Esophagus squamous epithelium (tissue), 5 donors: ENCODE measurements around the gene RPL15. TPM values are rescaled to one million over a fixed set of nuclear protein-coding genes. Genes with fewer than 3 reads are reported as not detected.
"Not testable (repeated sequence)": the region's sequence is repeated elsewhere in the genome, so short reads cannot be mapped to it uniquely, and the experiment has no call there.

Source experiments
- DNase-seq: peaks from one replicate; lab custom pipeline; 2025; lab: John Stamatoyannopoulos, UW
- H3K27ac ChIP-seq, 4 donors: fragments of 200-600 bp; sonication (generic); one replicate each; pipeline ENCODE4 v1.5.1; 2016 to 2019; ENCODE audit warnings: mild to moderate bottlenecking in 1 of 4
- H3K27me3 ChIP-seq, 4 donors: fragments of 200-600 bp; sonication (generic); 1 replicate in 3 of 4; 2 replicates in 1 of 4; pipeline versions ENCODE4 v1.5.1 to v1.6.0; 2017 to 2021; ENCODE audit warnings: antibody characterized with exemption in 1 of 4
- H3K36me3 ChIP-seq, 3 donors: fragments of 200-600 bp; sonication (generic); one replicate each; pipeline ENCODE4 v1.5.1; 2016 to 2019
- H3K4me1 ChIP-seq, 3 donors: fragments of 200-600 bp; sonication (generic); one replicate each; pipeline ENCODE4 v1.5.1; 2017 to 2019
- H3K4me3 ChIP-seq, 4 donors: fragments of 200-600 bp; sonication (generic); 1 replicate in 3 of 4; 2 replicates in 1 of 4; pipeline ENCODE4 v1.5.1; 2016 to 2019; ENCODE audit warnings: mild to moderate bottlenecking in 2 of 4, moderate library complexity in 1 of 4
- H3K9me3 ChIP-seq, 3 donors: fragments of 200-600 bp; sonication (generic); one replicate each; pipeline ENCODE4 v1.5.1; 2016 to 2019
- POLR2A ChIP-seq, 4 donors: fragments of 450-650 bp; IDR thresholded peaks; one replicate each; pipeline ENCODE4 v1.6.1; 2017; ENCODE audit warnings: antibody characterized with exemption in 4 of 4, mild to moderate bottlenecking in 4 of 4, moderate library complexity in 3 of 4
- WGBS, 2 donors: methylation state at CpG; one replicate each; pipeline ENCODE4 v1.1.5; 2018; 5-methylcytosine and 5-hydroxymethylcytosine counted together
- intact Hi-C: fragments of 100-400 bp; cut with DNase I; formaldehyde crosslinking; loops from one replicate; pipeline ENCODE4 v1.15.0; 2022
- total RNA-seq, 4 donors: library from RNA; depleted of rRNA; stranded (reverse); fragments of >200 nt; gene quantifications; one replicate each; pipeline ENCODE4 v1.1.0, GENCODE V29; 2016
- TF ChIP-seq, protein P1 (sequence below), 6 experiments: fragments of 450-650 bp in 4 of 6; fragments of 200-600 bp in 2 of 6; sonication (generic) in 2 of 6; IDR thresholded peaks; one replicate each; pipeline ENCODE4 v1.5.1; 2016 to 2019; ENCODE audit warnings: antibody characterized with exemption in 6 of 6, mild to moderate bottlenecking in 4 of 6, moderate library complexity in 4 of 6
- donor health status: DM: yes; HTN: yes; CAD: no.

Gene RPL15
- total RNA-seq, 4 donors from 2014 or later, result 1,560 to 3,130 (median 2,166) TPM

DNA sequence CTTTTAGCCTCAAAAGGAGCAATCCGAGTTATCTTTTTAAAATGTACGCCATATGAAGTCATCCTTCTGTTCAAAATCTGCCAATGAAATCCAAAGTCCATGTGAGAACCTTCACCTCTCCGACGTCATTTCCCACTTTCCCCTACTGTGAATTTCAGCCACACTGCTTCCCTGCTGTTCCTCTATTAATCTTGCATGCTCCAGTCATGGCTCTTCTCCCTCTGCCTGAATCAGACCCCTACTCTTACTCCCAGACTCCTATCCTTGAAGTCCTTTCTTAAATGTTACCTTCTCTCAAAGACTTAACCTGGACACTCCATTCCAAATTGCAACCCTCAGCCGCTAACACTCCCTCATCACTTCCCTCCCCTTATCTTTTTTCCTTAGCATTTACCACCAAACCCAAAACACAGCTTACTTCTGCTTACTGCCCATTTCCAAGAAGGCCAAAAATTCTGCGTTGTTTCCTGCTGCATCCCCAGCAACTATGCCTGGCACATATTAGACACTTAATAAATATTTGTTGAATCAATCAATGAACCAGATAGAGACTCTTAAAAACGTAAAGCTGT, 1.3 kb upstream of the RPL15 start:
- H3K9me3 ChIP-seq, result no peaks in the 10 kb centered on the region
- H3K4me3 ChIP-seq, result peak overlapping the region; percentile 90 to 96 (median 95)
- intact Hi-C loops, result no loop called here
- no peak for TF ChIP-seq POLR2A (IDR thresholded peaks at IDR 0.05)
- TF ChIP-seq, protein P1, sequence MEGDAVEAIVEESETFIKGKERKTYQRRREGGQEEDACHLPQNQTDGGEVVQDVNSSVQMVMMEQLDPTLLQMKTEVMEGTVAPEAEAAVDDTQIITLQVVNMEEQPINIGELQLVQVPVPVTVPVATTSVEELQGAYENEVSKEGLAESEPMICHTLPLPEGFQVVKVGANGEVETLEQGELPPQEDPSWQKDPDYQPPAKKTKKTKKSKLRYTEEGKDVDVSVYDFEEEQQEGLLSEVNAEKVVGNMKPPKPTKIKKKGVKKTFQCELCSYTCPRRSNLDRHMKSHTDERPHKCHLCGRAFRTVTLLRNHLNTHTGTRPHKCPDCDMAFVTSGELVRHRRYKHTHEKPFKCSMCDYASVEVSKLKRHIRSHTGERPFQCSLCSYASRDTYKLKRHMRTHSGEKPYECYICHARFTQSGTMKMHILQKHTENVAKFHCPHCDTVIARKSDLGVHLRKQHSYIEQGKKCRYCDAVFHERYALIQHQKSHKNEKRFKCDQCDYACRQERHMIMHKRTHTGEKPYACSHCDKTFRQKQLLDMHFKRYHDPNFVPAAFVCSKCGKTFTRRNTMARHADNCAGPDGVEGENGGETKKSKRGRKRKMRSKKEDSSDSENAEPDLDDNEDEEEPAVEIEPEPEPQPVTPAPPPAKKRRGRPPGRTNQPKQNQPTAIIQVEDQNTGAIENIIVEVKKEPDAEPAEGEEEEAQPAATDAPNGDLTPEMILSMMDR (IDR thresholded peaks at IDR 0.05), result no peak
- no peak for DNase-seq
- H3K27ac ChIP-seq, result peak overlapping the region in 1 of 4 donors; percentile 99
- peaks cover 0 to 34% (median 0%) of the 10 kb centered on the region in 3 donors for H3K36me3 ChIP-seq
- peaks cover 15 to 53% (median 19%) of the 10 kb centered on the region in 3 donors for H3K4me1 ChIP-seq
- H3K27me3 ChIP-seq, result no peaks in the 10 kb centered on the region
- WGBS, 2 donors, result 61 to 63% methylated on average over 7 of the region's 7 CpGs

DNA sequence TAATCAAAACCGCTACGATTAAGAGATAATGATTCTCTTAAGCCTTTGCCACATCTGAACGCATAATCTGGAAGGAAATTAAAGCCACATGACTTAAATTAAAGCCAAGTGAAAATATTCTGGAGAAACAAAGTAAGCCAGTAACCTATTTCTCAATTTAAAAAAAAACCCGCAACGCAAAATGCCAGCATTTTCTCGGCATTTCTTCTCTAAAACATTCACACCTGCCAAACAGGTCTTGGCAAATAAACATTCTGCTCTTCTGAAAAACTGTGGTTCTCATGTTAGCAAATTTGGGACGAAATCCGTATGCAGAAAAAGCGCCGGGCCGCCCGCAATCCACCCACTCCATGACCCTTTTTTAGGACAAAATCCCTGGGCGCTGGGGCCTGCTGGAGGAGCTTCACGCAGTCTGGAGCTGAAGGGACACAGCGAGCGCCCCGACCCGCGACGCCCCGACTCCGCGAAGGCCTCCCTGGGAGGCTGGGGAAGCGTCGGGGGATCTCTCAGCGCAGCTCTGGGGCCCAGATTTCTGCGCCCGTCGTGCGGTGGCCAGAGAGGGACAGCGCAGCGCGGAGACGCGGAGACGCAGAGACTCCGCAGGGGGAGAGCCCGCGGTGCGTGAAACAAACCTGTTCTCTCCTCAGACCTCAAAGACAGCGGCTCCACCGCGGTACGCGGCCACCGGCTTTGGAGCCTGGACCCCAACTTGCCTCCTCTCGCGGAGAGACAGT, 613 bp upstream of the RPL15 start:
- no peaks in the 10 kb centered on the region for H3K27me3 ChIP-seq

DNA sequence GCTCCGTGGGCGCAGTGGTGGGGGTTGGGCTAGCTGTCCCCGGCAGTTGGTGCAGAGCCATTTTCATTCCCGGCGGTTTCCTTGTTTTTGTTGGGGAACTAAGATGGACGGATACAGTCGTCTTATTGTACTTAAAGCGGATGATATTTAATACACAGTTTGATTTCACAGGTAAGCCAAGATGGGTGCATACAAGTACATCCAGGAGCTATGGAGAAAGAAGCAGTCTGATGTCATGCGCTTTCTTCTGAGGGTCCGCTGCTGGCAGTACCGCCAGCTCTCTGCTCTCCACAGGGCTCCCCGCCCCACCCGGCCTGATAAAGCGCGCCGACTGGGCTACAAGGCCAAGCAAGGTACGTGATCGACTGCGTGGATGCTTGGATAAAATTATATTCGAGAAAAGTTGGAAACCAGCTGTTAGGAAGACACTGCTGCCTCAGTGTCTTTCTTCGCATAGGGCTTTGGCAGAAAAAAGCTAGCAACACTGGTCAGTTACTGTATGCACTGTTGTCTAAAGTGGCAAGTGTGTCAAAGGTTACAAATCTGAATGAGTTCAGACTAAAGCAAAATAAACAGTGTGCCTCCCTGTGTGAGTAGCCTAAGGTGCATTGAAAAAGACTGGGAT, 859 bp downstream of the RPL15 start:
- Histone ChIP-seq H3K27ac (peak overlapping the region; percentile 97 to 99 (median 98)), H3K36me3 (peaks cover 0 to 50% (median 0%) of the 10 kb centered on the region in 3 donors), H3K4me3 (peak overlapping the region; percentile 90 to 96 (median 95)), H3K4me1 (peaks cover 15 to 57% (median 19%) of the 10 kb centered on the region in 3 donors)
- intact Hi-C loops, DNase-seq, H3K9me3 ChIP-seq, H3K27me3 ChIP-seq: not testable (repeated sequence)
- 0 to 3% methylated on average over 7 to 11 of the region's 21 CpGs for WGBS, 2 donors

More for the DNA sequence above, 613 bp upstream of the RPL15 start:
- DNase-seq, result no peak
- H3K27ac ChIP-seq, result peak overlapping the region; percentile 97 to 99 (median 98)
- intact Hi-C loops, result no loop called here
- H3K4me3 ChIP-seq, result peak overlapping the region; percentile 90 to 96 (median 95)
- peaks cover 0 to 35% (median 0%) of the 10 kb centered on the region in 3 donors for H3K36me3 ChIP-seq
- no peaks in the 10 kb centered on the region for H3K9me3 ChIP-seq
- no peak for TF ChIP-seq POLR2A (IDR thresholded peaks at IDR 0.05)
- TF ChIP-seq, protein P1 (IDR thresholded peaks at IDR 0.05), result no peak
- H3K4me1 ChIP-seq, result peaks cover 15 to 57% (median 19%) of the 10 kb centered on the region in 3 donors
- 1 to 4% methylated on average over 15 to 29 of the region's 48 CpGs for WGBS, 2 donors

DNA sequence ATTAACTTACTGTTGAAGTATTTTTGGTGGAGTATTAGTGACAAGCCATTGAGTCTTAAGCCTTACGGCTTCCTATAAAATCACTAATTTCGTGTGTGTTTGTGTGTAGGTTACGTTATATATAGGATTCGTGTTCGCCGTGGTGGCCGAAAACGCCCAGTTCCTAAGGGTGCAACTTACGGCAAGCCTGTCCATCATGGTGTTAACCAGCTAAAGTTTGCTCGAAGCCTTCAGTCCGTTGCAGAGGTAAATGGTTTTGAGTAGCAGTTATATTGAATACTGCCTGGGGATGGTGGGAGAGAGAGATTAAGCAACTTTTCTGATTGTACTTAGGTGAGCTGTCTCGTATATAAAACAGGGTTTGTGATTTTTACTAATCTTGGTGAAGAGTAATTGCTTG, 1.4 kb downstream of the RPL15 start:
- Histone ChIP-seq H3K36me3 (peaks cover 0 to 52% (median 0%) of the 10 kb centered on the region in 3 donors), H3K4me3 (peak overlapping the region; percentile 90 to 96 (median 95)), H3K27ac (peak overlapping the region; percentile 97 to 99 (median 98)), H3K4me1 (peaks cover 15 to 57% (median 19%) of the 10 kb centered on the region in 3 donors)
- intact Hi-C loops, DNase-seq, H3K27me3 ChIP-seq, H3K9me3 ChIP-seq: not testable (repeated sequence)
- WGBS, 2 donors, result 18 to 19% methylated on average over 12 of the region's 12 CpGs

DNA sequence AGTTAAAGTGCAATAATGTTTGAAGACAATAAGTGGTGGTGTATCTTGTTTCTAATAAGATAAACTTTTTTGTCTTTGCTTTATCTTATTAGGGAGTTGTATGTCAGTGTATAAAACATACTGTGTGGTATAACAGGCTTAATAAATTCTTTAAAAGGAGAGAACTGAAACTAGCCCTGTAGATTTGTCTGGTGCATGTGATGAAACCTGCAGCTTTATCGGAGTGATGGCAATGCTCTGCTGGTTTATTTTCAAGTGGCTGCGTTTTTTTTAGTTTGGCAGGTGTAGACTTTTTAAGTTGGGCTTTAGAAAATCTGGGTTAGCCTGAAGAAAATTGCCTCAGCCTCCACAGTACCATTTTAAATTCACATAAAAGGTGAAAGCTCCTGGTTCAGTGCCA, 2.7 kb downstream of the RPL15 start:
- H3K4me3 ChIP-seq, result no peak overlapping the region
- intact Hi-C loops, result no loop called here
- TF ChIP-seq POLR2A (IDR thresholded peaks at IDR 0.05), result no peak
- TF ChIP-seq, protein P1 (IDR thresholded peaks at IDR 0.05), result no peak
- peaks cover 15 to 49% (median 19%) of the 10 kb centered on the region in 3 donors for H3K4me1 ChIP-seq
- H3K27me3 ChIP-seq, result no peaks in the 10 kb centered on the region
- no peak overlapping the region for H3K27ac ChIP-seq
- WGBS, 2 donors, result 53 to 75% methylated on average over 2 of the region's 2 CpGs
- H3K9me3 ChIP-seq, result no peaks in the 10 kb centered on the region
- peaks cover 0 to 59% (median 0%) of the 10 kb centered on the region in 3 donors for H3K36me3 ChIP-seq
- no peak for DNase-seq
